H9 (cell line): ENCODE data around the gene BMP8A. TPM values are rescaled to one million over a fixed set of nuclear protein-coding genes. Genes with fewer than 3 reads are reported as not detected.

Experiments
- DNase-seq: peaks from one replicate; pipeline ENCODE4 v3.0.0-alpha.2; 2017
- H2AFZ ChIP-seq: one replicate; pipeline ENCODE4 v1.6.1; 2013; ENCODE audit warnings: mild to moderate bottlenecking, low read length, control low read depth, moderate library complexity
- H2AK5ac ChIP-seq: 2 replicates; pipeline ENCODE4 v1.6.1; 2013; ENCODE audit warnings: low read length, control low read depth, mixed read lengths; ENCODE audit not compliant: insufficient read length
- H2BK120ac ChIP-seq: one replicate; pipeline ENCODE4 v1.6.1; 2013; ENCODE audit warnings: low read depth, mild to moderate bottlenecking, low read length, control low read depth, inconsistent platforms; ENCODE audit not compliant: poor library complexity, severe bottlenecking
- H2BK12ac ChIP-seq: 2 replicates; pipeline ENCODE4 v1.6.1; 2013; ENCODE audit warnings: low read length, control low read depth, mixed read lengths, low read depth; ENCODE audit not compliant: insufficient read length
- H2BK15ac ChIP-seq: 2 replicates; pipeline ENCODE4 v1.6.1; 2013; ENCODE audit warnings: low read depth, low read length, control low read depth
- H2BK20ac ChIP-seq: one replicate; pipeline ENCODE4 v1.6.1; 2013; ENCODE audit warnings: low read depth, mild to moderate bottlenecking, low read length, control low read depth, inconsistent platforms; ENCODE audit not compliant: poor library complexity, severe bottlenecking
- H2BK5ac ChIP-seq: 2 replicates; pipeline ENCODE4 v1.6.1; 2013; ENCODE audit warnings: low read length, control low read depth, mixed read lengths; ENCODE audit not compliant: insufficient read length
- H3K14ac ChIP-seq: 2 replicates; pipeline ENCODE4 v1.6.1; 2013; ENCODE audit warnings: low read length, control low read depth; ENCODE audit not compliant: insufficient read depth
- H3K18ac ChIP-seq: 2 replicates; pipeline ENCODE4 v1.6.1; 2013; ENCODE audit warnings: low read depth, mild to moderate bottlenecking, mixed read lengths, low read length, control low read depth; ENCODE audit not compliant: insufficient read length
- H3K23ac ChIP-seq: 2 replicates; pipeline ENCODE4 v1.6.1; 2013; ENCODE audit warnings: low read length, control low read depth, mixed read lengths, low read depth; ENCODE audit not compliant: insufficient read length
- H3K23me2 ChIP-seq: 2 replicates; pipeline ENCODE4 v1.6.1; 2013; ENCODE audit warnings: low read depth, mild to moderate bottlenecking, mixed read lengths, low read length, control low read depth; ENCODE audit not compliant: insufficient read length, poor library complexity, severe bottlenecking
- H3K27ac ChIP-seq: 2 replicates; pipeline ENCODE4 v1.5.1; 2013; ENCODE audit warnings: low read length, control low read depth, mixed read lengths, low read depth; ENCODE audit not compliant: insufficient read length
- H3K27me3 ChIP-seq: 2 replicates; pipeline ENCODE4 v1.6.1; 2013; ENCODE audit warnings: low read length, control low read depth, inconsistent platforms; ENCODE audit not compliant: insufficient read depth
- H3K4ac ChIP-seq: 2 replicates; pipeline ENCODE4 v1.6.1; 2013; ENCODE audit warnings: low read depth, mild to moderate bottlenecking, control low read depth, inconsistent platforms, low read length, moderate library complexity
- H3K4me1 ChIP-seq: 2 replicates; pipeline ENCODE4 v1.6.1; 2013; ENCODE audit warnings: low read length, control low read depth, inconsistent platforms; ENCODE audit not compliant: insufficient read depth
- H3K4me2 ChIP-seq: 2 replicates; pipeline ENCODE4 v1.6.1; 2013; ENCODE audit warnings: low read length, control low read depth, mixed read lengths; ENCODE audit not compliant: insufficient read length, insufficient read depth
- H3K56ac ChIP-seq: 2 replicates; pipeline ENCODE4 v1.6.1; 2013; ENCODE audit warnings: low read depth, mild to moderate bottlenecking, mixed read lengths, low read length, control low read depth; ENCODE audit not compliant: insufficient read length
- H3K79me1 ChIP-seq: 2 replicates; pipeline ENCODE4 v1.6.1; 2013; ENCODE audit warnings: low read depth, mild to moderate bottlenecking, moderate library complexity, low read length, control low read depth, inconsistent platforms; ENCODE audit not compliant: insufficient read depth, poor library complexity, severe bottlenecking
- H3K79me2 ChIP-seq: 2 replicates; pipeline ENCODE4 v1.6.1; 2013; ENCODE audit warnings: low read length, control low read depth, inconsistent platforms; ENCODE audit not compliant: insufficient read depth
- H3K9ac ChIP-seq: 2 replicates; pipeline ENCODE4 v1.6.1; 2013; ENCODE audit warnings: low read length, control low read depth, mixed read lengths; ENCODE audit not compliant: insufficient read length; ENCODE audit errors: extremely low read depth
- H3K9me3 ChIP-seq: one replicate; pipeline ENCODE4 v1.6.1; 2013; ENCODE audit warnings: low read depth, low read length, inconsistent platforms; ENCODE audit not compliant: control insufficient read depth
- H3T11ph ChIP-seq: one replicate; pipeline ENCODE4 v1.6.1; 2013; ENCODE audit warnings: mild to moderate bottlenecking, low read length, control low read depth, inconsistent platforms
- H4K20me1 ChIP-seq: one replicate; pipeline ENCODE4 v1.6.1; 2013; ENCODE audit not compliant: control insufficient read depth, insufficient read length, insufficient read depth
- H4K5ac ChIP-seq: 2 replicates; pipeline ENCODE4 v1.6.1; 2013; ENCODE audit warnings: low read depth, mild to moderate bottlenecking, mixed read lengths, low read length, control low read depth; ENCODE audit not compliant: insufficient read length
- H4K8ac ChIP-seq: replicated peaks from 2 replicates; pipeline ENCODE4 v1.6.1; 2013; ENCODE audit warnings: low read length, control low read depth, mixed read lengths, low read depth; ENCODE audit not compliant: insufficient read length
- H4K91ac ChIP-seq: 2 replicates; pipeline ENCODE4 v1.6.1; 2013; ENCODE audit warnings: low read depth, mild to moderate bottlenecking, moderate library complexity, mixed read lengths, low read length, control low read depth; ENCODE audit not compliant: insufficient read length
- H3K27ac Mint-ChIP-seq, 3 experiments: 2 replicates in 2 of 3; 3 replicates in 1 of 3; pipeline ENCODE4 v1.8.0; 2020 to 2021; ENCODE audit warnings: mixed read lengths in 3 of 3, mild to moderate bottlenecking in 1 of 3, moderate library complexity in 1 of 3
- H3K27me3 Mint-ChIP-seq: 2 replicates; pipeline ENCODE4 v1.8.0; 2021; ENCODE audit warnings: low read depth, mild to moderate bottlenecking, moderate library complexity, mixed read lengths
- H3K36me3 Mint-ChIP-seq, 3 experiments: 2 replicates in 2 of 3; 3 replicates in 1 of 3; pipeline ENCODE4 v1.8.0; 2020 to 2021; ENCODE audit warnings: low read depth in 3 of 3, mixed read lengths in 3 of 3; ENCODE audit not compliant: insufficient read depth in 1 of 3
- H3K4me1 Mint-ChIP-seq, 2 experiments: 2 replicates each; pipeline ENCODE4 v1.8.0; 2020; ENCODE audit warnings: mixed read lengths in 2 of 2
- H3K4me3 Mint-ChIP-seq, 2 experiments: 2 replicates in 1 of 2; 3 replicates in 1 of 2; pipeline ENCODE4 v1.8.0; 2020 to 2021; ENCODE audit warnings: mild to moderate bottlenecking in 2 of 2, mixed read lengths in 2 of 2, moderate library complexity in 1 of 2
- H3K9me3 Mint-ChIP-seq, 2 experiments: 2 replicates in 1 of 2; 3 replicates in 1 of 2; pipeline ENCODE4 v1.8.0; 2020; ENCODE audit warnings: mild to moderate bottlenecking in 2 of 2, mixed read lengths in 2 of 2, moderate library complexity in 1 of 2
- CTCF ChIP-seq: fragments of 200-600 bp; sonication (generic); conservative IDR thresholded peaks from 3 replicates; pipeline ENCODE4 v1.8.0; 2021; ENCODE audit warnings: antibody characterized with exemption, mild to moderate bottlenecking
- WGBS: extraction: QIAGEN DNeasy Blood & Tissue Kit; methylation state at CpG from one replicate; pipeline ENCODE4 v1.1.7; 2013; ENCODE audit warnings: missing lambda C conversion rate, low lambda C conversion rate, mixed read lengths; ENCODE audit not compliant: insufficient read length; ENCODE audit errors: extremely low coverage; 5-methylcytosine and 5-hydroxymethylcytosine counted together
- total RNA-seq: library from RNA; stranded (reverse); gene quantifications from 2 replicates; pipeline ENCODE4 v1.2.1, GENCODE V29; 2021

BMP8A gene
- total RNA-seq, 1 experiment from 2014 or later: 0.52 TPM

GRCh38 chr1:39472826-39473225, 18.6 kb upstream of the BMP8A start:
- Histone ChIP-seq H3K27me3 (no peaks in the 10 kb centered on the region), H2BK15ac (no peak overlapping the region), H3K56ac (no peak overlapping the region), H2BK12ac (no peak overlapping the region), H2AK5ac (no peak overlapping the region), H3K27ac (no peak overlapping the region), H4K5ac (no peak overlapping the region), H2BK5ac (no peak overlapping the region), H3K4ac (no peak overlapping the region), H4K20me1 (no peaks in the 10 kb centered on the region), H3K79me1 (no peaks in the 10 kb centered on the region), H2AFZ (no peak overlapping the region), H3K79me2 (no peaks in the 10 kb centered on the region), H4K8ac (no peak overlapping the region), H3K23me2 (no peaks in the 10 kb centered on the region), H3K23ac (no peak overlapping the region), H3T11ph (no peak overlapping the region), H3K4me2 (no peak overlapping the region), H3K4me1 (no peaks in the 10 kb centered on the region), H3K9me3 (no peaks in the 10 kb centered on the region), H3K18ac (no peak overlapping the region), H3K14ac (no peak overlapping the region), H2BK120ac (no peak overlapping the region), H2BK20ac (no peak overlapping the region), H4K91ac (no peak overlapping the region), H3K9ac (no peak overlapping the region)
- no peak for TF ChIP-seq CTCF
- H3K36me3 Mint-ChIP-seq: peaks cover 15 to 70% (median 45%) of the 10 kb centered on the region in 3 experiments; a peak in 6 of 7 replicates
- H3K4me3 Mint-ChIP-seq: no peak overlapping the region
- no peaks in the 10 kb centered on the region for H3K9me3 Mint-ChIP-seq
- no CpG with 5 or more reads among the region's 7 CpGs for WGBS
- no peaks in the 10 kb centered on the region; the same call in 1 of the 2 replicates for H3K27me3 Mint-ChIP-seq
- no peak overlapping the region for H3K27ac Mint-ChIP-seq
- H3K4me1 Mint-ChIP-seq: no peaks in the 10 kb centered on the region
- no peak for DNase-seq
